HG03103 (cell line): ENCODE data around the gene RBM47.
"Not testable (repeated sequence)": the region's sequence is repeated elsewhere in the genome, so short reads cannot be mapped to it uniquely, and the experiment has no call there.

ENCODE experiments used
- ATAC-seq: cut with Tn5 transposase; IDR thresholded peaks from one replicate; pipeline ENCODE4 v1.9.1; 2021; ENCODE audit warnings: low read depth; ENCODE audit not compliant: unreplicated experiment

RBM47 gene

DNA sequence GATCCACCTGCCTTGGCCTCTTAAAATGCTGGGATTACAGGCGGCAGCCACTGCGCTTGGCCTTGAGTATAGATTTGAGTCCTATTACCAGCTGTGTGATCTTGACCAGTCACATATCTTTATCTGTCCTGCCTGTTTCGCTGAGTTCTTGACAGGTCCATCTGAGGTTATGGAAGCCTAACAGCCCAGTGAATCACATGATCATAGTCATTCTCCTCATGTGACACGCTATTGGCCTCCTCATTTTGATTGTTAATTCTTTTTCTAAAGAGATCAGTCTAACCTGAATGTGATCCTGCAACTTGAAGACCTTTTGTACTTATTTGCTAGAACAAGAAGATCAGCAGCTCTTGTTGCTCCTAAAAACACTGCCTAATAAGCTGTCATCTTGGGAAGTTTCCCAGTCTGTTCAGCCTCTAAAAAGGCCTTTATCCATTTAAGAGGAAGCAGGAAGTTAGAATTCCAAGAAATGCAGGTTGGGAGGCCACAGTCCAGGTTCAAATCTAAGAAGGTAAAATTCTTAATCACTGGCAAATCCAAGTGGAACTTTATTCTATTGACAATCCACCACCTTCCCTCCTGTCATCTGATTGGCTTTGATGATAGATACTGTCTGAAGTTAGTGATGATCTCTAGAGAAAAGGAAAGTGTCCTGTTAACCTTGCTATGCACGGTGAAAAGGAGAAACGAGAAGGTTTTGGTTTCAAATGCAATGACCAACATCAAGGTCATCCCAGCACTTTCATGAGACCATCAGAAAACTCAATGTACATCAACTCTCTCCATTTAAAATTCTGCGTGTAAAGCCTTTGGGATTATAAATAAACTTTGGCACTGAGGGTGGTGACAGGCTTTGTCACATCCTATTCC is 207.6 kb downstream of the RBM47 start:
- ATAC-seq = no peak

DNA sequence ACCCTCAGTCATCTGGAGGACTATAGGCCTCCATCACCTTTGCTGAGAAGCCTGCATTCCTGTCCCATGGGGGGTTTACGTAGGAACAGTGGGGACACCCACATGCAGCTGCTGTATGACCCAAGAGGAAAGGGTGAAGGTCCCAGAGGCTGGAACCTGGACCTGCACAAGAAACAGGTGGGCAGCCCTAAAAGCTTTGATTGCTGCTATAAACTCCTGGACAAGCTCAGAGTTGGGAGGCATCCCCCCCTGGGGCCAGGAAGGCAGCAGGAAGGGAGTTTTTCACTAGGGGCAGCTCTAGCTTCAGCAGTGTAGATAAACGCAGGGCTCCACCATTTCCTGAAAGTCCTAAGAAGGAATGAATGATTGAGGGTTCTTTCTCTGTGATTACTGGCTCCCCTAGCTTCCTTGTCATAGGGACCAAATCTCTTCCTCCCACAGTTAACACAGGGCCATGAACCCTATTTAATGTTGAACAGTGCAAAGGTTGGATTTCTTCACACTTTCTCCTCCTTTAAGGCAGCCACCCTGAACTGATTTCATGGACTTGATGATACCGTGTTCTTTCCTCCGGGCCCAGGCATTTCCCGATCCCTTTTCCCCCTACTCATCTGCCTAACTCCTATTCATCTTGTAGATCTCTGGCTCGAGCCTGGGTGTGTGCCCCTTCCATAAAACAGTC is 210.3 kb downstream of the RBM47 start:
- no peak for ATAC-seq

DNA sequence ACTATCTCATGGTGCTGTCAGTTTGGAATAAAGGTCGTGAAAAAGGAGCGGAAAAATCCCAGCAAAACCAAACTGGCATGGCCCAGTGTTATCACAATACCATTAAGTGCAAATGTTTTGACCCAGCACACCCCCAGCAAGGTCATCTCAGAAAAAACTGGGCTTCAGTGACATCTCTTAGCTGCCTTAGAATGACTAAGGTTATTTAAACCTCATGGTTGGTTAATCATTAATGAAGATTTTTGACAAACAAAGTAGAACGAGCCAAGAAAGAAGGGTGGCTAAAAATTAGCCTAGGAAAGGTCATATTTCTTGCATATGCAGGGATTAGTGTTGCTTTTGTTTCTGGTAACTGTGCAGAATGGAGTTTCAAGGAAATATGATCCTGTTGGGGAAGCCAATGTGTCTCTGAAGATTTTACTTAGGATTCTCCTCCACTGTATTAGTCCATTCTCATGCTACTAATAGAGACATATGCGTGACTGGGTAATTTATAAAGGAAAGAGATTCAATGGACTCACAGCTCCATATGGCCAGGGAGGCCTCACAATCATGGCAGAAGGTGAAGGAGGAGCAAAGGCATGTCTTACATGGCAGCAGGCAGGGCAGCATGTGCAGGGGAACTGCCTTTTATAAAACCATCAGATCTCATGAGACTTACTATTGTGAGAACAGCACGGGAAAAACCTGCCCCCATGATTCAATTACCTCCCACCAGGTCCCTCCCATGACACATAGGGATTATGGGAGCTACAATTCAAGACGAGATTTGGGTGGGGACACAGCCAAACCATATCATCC is 211.0 kb downstream of the RBM47 start:
- ATAC-seq = no peak

DNA sequence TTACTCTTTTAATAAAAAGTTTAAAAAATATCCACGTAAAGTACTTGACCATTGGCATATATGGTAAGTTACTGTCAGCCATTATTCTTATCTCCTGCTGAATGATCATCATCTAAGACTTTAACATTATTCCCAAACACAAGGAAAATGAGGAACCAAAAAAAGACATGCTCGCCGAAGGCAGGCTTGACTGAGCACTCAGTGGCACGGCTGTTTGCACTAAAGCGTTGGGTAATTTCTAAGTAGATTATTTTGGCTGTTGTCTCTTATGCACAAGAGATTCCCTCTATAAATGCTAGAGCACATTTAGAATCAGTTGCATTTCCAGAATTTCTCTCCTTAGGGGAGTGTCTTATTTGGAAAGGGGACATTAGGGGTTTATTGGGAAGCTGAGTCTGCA is 211.7 kb downstream of the RBM47 start:
- ATAC-seq = no peak

DNA sequence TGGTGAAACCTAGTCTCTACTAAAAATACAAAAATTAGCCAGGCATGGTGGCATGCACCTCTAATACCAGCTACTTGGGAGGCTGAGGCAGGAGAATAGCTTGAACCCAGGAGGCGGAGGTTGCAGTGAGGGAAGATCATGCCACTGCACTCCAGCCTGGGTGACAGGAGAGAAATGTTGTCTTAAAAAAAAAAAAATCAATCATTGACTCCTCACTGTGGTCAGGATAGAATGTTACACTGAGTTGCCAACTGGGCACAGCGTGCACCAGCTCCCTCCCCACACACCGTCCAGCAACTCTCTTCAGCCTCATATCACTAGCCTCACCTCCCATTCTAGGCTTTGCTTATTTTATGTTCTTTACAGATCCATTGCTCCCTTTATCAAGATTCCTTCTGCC is 215.0 kb downstream of the RBM47 start:
- ATAC-seq = no peak

DNA sequence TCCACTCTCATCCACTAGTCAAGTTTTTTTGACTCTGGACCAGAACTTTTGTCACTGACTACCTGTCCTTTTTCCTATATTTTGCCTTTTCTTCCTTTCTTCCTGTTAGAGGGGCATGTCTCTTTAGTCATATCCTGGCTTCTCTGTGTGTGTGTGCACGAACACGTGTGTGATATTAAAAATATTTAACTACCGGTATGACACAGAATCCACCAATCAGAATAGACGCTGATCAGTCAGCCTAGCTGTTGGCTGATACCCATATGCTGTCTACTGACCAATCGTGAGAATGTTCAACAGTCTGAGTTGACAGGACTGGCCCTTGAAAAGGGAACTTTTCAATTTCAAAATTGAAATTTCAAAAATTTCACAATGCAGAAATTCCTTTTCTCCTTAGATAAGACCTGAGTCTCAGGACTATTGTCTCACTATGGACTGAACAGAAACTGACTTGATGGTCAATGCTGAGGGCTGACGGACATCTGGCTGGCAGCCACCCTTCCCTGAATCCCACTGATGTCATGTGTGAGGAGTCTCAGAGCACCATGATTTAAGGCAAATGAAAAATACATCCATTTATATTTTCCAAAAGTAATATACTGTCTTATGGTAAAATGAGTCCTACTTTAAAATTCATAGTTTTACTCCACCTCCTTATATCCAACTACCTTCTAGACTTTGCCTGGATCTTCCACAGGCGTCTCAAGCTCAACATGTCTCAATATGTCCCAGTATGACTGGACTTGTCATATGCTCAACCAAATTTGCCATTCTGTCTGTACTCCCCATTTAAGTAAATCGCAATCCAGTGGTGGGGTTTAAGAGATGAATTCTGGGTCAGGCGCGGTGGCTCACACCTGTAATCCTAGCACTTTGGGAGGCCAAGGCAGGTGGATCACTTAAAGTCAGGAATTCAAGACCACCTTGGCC is 216.5 kb downstream of the RBM47 start:
- ATAC-seq = no peak

DNA sequence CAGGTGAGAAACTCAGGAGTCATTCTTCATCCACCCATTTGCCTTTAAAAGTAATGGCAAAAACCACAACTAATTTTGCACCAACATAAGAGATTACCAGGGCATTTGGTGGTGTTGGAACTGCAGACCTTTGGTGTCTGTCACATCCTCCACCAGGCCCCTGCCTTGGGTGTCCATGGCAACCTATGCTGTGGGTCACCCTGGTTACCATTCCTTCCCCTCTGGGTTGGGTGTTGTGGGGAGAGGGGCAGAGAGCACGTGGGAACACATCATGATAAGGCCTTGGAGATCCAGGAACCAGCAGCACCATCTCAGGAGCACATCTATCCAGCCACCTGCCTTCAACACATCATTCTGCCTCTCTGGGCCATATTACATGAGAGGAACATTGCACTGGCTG is 217.3 kb downstream of the RBM47 start:
- ATAC-seq = no peak

DNA sequence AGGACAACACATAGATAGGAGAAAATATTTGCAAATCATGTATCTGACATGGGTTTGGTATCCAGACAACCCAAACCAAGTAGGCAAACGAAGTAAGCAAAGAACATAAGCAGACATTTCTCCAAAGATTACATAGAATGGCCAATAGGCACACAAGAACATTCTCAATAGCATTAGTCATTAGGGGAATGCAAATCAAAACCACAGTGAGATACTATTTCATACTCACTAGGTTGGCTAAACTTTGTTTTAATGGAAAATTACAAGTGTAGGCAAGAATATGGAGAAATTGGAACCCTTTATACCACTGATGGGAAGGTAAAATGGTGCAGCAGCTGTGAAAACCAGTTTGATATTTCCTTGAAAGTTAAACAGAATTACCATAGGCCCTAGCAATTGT is 219.8 kb downstream of the RBM47 start:
- ATAC-seq = no peak

DNA sequence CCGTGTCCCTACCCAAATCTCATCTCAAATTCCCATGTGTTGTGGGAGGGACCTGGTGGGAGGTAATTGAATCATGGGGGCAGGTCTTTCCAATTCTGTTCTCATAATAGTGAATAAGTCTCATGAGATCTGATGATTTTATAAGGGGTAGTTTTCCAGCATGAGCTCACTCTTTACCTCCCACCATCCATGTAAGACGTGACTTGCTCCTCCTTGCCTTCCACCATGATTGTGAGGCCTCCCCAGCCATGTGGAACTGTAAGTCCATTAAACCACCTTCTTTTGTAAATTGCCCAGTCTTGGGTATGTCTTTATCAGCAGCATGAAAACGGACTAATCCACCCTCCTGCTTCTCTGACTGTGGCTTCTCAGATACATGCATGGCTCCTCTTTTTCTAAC is 222.2 kb downstream of the RBM47 start:
- ATAC-seq = not testable (repeated sequence)

DNA sequence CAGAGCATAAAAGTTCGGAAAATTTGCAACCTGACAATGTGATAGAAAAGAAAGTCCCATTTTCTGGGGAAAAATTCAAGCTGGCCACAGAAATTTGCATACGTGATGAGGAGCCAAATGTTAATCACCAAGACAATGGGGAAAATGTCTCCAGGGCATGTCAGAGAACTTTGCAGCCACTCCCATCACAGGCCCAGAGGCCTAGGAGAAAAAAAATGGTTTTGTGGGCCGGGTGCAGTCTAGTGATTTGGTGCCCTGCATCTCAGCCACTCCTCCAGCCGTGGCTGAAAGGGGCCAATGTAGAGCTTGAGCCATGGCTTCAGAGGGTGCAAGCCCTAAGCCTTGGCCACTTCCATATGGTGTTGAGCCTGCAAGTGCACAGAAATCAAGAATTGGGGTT is 223.3 kb downstream of the RBM47 start:
- ATAC-seq = no peak

DNA sequence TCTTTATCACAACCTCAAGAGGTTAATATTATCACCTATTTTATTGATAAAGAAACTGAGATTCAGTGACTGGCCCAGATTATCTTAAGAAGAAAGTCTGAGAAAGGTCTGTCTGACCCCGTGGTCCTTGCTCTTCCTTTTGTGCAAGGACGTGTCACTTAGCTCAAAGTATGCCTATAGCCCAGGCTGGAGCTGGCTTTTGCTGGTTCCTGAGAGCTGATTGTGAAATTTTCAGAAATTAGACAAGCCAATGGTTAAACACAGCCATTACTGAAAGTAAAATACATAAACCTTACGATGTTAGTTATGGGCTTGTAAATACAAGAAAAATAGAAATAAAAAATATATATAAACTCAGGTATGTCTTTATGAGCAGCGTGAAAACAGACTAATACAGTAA is 224.5 kb downstream of the RBM47 start:
- no peak for ATAC-seq

DNA sequence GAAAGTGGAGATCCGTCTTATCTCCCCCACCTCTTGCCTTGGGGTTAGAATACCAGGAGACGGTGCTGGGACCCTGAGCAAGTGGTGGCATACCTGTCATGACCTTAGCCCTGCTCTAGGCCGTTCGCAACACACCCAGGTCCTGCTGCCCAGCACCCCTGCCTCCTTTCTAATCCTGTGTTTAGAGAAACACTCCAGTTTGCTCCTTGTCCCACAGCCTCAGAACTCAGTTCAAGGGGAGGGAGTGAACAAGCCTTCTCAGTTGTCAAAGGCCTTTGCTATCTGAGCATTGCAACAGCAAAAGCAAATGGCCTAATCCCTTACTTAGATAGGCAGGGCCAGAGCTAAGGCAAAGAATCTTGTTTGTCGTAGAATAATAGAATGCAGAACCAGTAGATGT is 226.6 kb downstream of the RBM47 start:
- no peak for ATAC-seq

DNA sequence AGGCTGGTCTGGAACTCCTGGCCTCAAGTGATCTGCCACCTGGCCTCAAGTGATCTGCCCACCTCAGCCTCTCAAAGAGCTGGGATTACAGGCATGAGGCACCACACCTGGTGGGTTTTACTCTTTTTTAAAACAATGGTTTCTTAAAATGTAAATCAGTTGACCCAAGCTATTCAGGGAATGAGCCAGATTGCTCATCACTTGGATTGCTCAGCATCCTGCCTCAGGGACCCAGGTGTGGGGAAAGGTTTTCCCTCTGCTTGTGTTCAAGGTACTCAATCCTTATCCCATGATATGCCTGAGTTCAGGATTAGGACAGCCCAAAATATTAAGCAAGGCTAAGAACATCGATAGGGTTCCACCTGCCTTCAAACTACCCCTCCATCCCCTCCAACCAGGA is 227.1 kb downstream of the RBM47 start:
- ATAC-seq = no peak

DNA sequence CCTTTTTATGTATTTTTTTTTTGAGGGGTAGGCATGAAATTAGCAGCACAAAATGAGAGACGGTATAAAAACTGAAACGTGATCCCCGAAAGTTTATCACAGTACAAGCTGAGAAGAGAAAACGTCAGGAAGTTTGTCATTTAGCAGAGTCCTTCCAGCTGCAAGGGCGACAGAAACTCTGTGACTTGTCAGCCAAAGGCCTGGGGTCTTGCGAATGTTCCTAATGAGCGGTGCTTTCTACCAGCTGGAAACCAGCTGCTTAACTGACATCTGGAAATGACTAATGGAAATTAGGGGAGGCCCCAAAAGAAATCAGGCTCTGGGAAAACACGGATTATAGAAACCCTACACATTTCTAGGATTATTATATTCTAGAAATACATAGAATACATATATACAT is 228.0 kb downstream of the RBM47 start:
- ATAC-seq = no peak

DNA sequence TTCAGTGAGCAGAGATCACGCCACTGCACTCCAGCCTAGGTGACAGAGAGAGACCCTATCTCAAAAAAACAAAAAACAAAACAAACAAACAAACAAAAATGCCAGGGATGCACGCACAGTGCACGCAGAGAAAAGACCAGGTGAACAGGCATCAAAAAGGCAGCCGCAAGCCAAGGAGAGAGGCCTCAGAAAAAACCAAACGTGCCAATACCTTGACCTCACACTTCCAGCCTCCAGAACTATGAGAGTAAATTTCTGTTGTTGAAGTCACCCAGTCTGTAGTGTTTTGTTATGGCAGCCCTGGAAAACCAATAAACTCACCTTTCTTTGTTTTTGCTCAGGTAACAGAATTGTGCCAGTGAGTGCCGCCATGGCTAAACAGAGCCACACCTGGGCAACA is 228.6 kb downstream of the RBM47 start:
- ATAC-seq = no peak

DNA sequence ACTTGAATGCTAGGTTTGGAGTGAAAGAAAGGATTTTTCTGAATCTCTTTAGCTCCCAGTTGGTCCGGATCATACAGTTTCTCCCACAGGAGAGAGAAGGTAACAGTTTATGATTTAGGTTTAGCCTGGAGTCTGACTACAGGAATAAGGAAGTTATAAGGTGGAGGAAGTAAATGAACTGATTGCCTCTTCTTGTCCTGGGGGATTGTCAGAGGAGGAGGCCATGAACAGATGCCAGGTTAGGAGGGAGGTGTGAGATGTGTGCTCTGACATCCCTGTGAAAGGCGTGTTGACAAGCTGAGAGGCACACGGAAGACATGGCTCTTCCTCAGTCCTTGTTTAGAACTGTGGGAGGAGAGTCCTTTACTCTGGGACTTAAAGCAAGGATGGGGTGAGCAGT is 230.1 kb downstream of the RBM47 start:
- no peak for ATAC-seq

DNA sequence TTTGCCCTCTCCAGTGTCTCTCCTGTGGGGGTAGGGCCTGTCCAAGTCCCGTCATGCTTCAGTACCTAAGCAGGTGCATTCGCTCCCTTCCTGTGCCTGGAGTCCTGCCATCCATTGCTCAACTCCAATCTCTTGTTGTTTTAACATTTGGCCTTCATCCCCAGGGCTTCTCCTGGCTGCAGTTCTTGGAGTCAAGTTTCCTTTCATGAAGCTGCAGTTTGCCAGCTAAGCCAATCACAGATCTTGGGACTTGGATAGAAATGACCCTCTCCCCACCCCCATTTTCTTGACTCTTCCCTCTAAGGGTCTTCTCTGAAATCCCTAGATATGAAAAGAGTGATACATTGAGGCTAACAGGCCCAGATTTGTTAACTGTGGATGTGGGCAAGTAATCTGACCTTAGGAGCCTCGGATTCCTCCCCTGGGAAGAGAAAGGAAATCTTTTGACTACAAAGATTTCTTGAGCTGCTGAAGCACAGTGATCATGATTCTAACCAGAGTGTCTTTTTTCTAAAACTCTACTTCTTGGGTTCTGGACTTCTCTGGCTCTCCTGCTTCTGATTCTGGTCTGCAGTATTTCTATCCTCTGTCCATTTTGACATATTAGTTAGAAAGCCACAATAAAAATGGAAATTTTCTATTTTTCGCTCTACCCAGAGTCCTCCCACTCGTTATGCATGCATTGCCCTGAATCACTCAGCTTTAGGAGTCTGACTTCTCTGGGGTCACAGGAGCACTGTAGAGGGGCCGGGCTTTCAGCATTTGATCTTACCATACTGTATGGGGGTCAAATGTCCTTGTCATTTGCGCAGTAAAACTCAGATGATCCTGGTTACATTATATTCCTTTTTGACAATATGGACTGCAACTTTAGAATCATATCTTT is 233.5 kb downstream of the RBM47 start:
- ATAC-seq = no peak

DNA sequence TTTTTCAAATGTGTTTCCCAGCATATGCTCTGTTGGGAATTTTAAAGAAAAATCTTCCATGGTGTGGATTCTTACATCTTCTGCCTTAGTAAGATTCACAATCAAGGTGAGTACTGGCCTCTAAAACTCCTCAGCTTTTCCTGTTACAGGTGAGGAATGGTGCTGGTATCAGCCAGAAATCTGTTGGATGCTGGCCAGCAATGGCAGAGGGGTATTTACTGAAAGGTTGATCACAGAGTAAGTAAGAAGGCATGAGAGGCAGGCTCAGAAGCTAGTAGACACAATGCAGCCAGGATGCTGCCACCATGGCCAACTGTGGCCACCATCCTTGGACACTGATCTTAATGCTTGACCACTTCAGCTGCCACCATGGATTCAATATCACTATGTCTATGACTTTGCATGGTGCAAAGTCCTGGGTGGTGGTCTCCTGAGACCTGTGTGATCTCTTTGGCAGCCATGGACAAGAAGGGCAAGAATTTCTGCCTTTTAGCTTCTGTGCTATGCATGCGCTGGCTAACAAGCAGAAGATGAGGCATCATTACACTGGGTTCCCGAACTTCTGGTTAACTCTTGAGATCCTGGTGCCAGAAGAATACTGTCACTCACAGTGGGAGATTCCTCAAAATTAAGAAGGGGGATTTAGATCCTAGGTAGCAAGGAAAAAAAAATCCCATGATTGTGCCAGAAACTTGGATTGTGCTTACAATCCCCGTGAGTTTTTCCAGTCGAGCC is 234.3 kb downstream of the RBM47 start:
- no peak for ATAC-seq

DNA sequence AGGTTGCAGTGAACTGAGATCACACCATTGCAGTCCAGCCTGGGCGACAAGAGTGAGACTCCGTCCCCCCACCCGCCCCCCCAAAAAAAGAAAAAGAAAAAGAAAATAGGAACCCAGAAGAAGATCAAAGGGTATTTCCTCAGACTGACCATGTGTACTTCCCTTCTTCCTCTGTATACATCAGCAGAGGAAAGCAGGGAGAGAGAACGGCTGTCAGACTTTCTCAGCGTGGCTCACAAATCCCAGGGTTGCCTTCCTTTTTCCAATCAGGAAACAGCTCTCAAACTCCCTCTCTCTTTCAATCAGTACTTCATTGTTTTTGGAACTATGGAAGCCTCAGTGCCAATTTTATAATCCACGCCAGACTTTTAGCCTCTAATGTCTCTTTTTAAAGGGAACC is 235.4 kb downstream of the RBM47 start:
- ATAC-seq = no peak
